Suprapubic skin (tissue), 4 donors: ENCODE data around the gene NT5DC3.

Experiments
- CTCF ChIP-seq, 2 donors: fragments of 200-600 bp in 1 of 2; fragments of 450-650 bp in 1 of 2; sonication (generic) in 1 of 2; IDR thresholded peaks; one replicate each; pipeline ENCODE4 v1.5.1; 2016 to 2019; ENCODE audit warnings: antibody characterized with exemption in 2 of 2, mild to moderate bottlenecking in 1 of 2, moderate library complexity in 1 of 2
- EP300 ChIP-seq: sonication (generic); formaldehyde crosslinking; IDR thresholded peaks from one replicate; pipeline ENCODE4 v1.6.1; 2017; ENCODE audit warnings: antibody characterized with exemption
- POLR2AphosphoS5 ChIP-seq, 3 donors: sonication (generic); formaldehyde crosslinking; IDR thresholded peaks; one replicate each; pipeline ENCODE4 v1.6.1; 2017; ENCODE audit warnings: antibody characterized with exemption in 3 of 3

DNA sequence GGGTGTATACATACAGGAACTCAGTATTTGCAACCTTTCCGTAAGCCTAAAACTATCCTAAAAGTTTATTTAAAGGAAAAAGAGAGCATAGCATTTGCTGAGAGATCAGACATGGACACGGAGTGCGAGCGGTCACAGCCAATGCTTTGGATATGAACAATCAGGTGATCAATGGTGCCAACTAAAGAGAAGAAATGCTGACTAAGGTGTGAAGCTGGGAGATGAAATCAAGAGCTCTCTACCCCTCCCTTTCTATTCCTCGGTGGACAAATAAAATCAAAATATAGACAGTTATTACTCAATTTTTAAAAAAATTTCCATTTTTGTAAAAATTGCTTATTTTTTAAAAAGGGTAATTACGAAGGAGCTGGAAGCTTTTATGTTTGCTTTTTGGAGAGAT is 29.2 kb downstream of the NT5DC3 start:
- TF ChIP-seq CTCF (IDR thresholded peaks at IDR 0.05): no peak
- TF ChIP-seq EP300: no peak
- TF ChIP-seq POLR2AphosphoS5 (IDR thresholded peaks at IDR 0.05): no peak
